ENCODE results near the gene FBXO47. TPM values are rescaled to one million over a fixed set of nuclear protein-coding genes. Genes with fewer than 3 reads are reported as not detected.

Gene FBXO47
- total RNA-seq, 4 donors from 2014 or later: not detected

DNA sequence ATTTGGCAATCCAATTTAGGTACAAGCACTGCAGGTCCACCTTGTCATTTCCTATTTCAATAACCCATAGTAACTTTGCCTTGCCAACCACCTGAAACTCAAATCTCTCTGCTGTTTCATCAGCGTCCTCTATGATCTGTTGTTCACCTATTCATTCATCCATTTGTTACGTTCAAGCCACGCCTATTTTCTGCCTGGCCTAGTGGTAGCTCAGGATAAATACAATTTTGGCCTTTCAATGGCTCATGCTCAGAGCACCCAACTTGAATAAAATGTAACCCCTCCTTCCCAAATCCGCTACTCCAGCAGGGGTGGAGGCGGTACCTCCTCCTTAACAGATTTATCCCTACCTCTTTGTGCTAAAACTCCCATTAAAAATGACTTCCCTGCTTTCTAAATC lies 3.6 kb upstream of the FBXO47 start:
- H3K4me3 ChIP-seq: no peak overlapping the region
- no peaks in the 10 kb centered on the region for H3K4me1 ChIP-seq
- no peak overlapping the region for H3K27ac ChIP-seq
- 85% methylated on average over 5 of the region's 5 CpGs for WGBS
- H3K27me3 ChIP-seq: no peaks in the 10 kb centered on the region
- TF ChIP-seq, protein P1, sequence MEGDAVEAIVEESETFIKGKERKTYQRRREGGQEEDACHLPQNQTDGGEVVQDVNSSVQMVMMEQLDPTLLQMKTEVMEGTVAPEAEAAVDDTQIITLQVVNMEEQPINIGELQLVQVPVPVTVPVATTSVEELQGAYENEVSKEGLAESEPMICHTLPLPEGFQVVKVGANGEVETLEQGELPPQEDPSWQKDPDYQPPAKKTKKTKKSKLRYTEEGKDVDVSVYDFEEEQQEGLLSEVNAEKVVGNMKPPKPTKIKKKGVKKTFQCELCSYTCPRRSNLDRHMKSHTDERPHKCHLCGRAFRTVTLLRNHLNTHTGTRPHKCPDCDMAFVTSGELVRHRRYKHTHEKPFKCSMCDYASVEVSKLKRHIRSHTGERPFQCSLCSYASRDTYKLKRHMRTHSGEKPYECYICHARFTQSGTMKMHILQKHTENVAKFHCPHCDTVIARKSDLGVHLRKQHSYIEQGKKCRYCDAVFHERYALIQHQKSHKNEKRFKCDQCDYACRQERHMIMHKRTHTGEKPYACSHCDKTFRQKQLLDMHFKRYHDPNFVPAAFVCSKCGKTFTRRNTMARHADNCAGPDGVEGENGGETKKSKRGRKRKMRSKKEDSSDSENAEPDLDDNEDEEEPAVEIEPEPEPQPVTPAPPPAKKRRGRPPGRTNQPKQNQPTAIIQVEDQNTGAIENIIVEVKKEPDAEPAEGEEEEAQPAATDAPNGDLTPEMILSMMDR (IDR thresholded peaks at IDR 0.05): no peak
- TF ChIP-seq POLR2A (IDR thresholded peaks at IDR 0.05) (no peak), POLR2AphosphoS5 (IDR thresholded peaks at IDR 0.05) (no peak), EP300 (IDR thresholded peaks at IDR 0.05) (no peak)
- H3K9me3 ChIP-seq: no peaks in the 10 kb centered on the region
- no peaks in the 10 kb centered on the region for H3K36me3 ChIP-seq
- DNase-seq (ENCODE audit: low spot score in 2 of 2): peak in 1 of 2 donors; percentile 16

DNA sequence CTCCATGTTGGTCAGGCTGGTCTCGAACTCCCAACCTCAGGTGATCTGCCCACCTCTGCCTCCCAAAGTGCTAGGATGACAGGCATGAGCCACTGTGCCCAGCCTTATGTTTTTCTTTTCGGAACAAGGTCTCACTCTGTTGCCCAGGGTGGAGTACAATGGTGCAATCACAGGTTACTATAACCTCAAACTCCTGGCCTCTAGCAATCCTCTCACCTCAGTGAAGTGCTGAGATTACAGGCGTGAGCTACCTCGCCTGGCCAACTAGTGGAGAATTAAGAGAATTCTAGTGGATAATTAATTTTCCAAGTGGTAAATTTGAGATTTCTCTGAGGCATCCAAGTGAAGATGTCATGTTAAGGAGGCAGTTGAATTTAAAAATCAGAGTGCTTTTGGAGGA lies 2.9 kb upstream of the FBXO47 start:
- no peak for TF ChIP-seq POLR2A (IDR thresholded peaks at IDR 0.05)
- no peak for TF ChIP-seq EP300 (IDR thresholded peaks at IDR 0.05)
- TF ChIP-seq POLR2AphosphoS5 (IDR thresholded peaks at IDR 0.05): no peak
- TF ChIP-seq, protein P1 (IDR thresholded peaks at IDR 0.05): no peak
- H3K27me3 ChIP-seq: no peaks in the 10 kb centered on the region
- DNase-seq (ENCODE audit: low spot score in 2 of 2): peak in 1 of 2 donors; percentile 11
- H3K27ac ChIP-seq: no peak overlapping the region
- H3K4me3 ChIP-seq: no peak overlapping the region
- no peaks in the 10 kb centered on the region for H3K36me3 ChIP-seq
- no peaks in the 10 kb centered on the region for H3K4me1 ChIP-seq
- WGBS: 64% methylated on average over 4 of the region's 4 CpGs
- H3K9me3 ChIP-seq: no peaks in the 10 kb centered on the region

DNA sequence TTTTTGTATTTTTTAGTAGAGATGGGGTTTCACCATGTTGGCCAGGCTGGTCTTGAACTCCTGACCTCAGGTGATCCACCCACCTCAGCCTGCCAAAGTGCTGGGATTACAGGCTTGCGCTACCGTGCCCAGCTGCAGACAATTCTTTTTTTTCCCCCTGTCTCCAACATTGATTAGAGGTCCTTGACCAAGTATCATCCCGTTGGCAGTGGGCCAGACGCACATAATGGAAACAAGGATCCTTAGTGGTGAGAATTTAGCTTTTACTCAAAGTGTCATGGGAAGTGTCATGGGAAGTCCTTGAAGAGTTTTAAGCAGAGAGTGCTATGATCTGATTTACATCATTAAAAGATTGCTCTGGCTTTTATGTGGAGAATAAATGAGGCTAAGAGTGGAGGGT lies 2.1 kb upstream of the FBXO47 start:
- no peak overlapping the region for H3K4me3 ChIP-seq
- WGBS: 70% methylated on average over 4 of the region's 4 CpGs
- DNase-seq (ENCODE audit: low spot score in 2 of 2): peak in 1 of 2 donors; percentile 63
- H3K9me3 ChIP-seq: no peaks in the 10 kb centered on the region
- H3K27ac ChIP-seq: no peak overlapping the region
- H3K4me1 ChIP-seq: no peaks in the 10 kb centered on the region
- no peaks in the 10 kb centered on the region for H3K36me3 ChIP-seq
- H3K27me3 ChIP-seq: no peaks in the 10 kb centered on the region
- TF ChIP-seq EP300 (IDR thresholded peaks at IDR 0.05) (no peak), POLR2AphosphoS5 (IDR thresholded peaks at IDR 0.05) (no peak), POLR2A (IDR thresholded peaks at IDR 0.05) (no peak)
- TF ChIP-seq, protein P1 (IDR thresholded peaks at IDR 0.05): no peak

DNA sequence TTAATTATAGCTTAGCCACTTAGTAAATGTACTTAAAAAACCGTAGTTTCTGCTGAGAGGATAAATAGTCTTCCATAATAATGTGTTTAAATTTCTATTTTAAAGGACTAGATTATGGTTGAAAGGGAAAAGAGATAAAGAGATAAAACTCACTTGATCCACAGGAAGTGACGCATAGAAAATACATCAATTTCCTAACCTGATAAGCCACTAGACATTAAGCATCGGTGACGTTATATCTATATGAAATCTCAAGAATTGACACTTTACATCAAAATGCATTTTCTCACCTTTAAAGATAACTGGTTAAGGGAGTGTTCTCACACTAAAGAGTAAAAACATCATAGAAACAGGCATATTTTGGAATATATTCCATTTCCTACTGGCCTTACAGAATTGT lies 5.8 kb downstream of the FBXO47 start:
- Histone ChIP-seq H3K27ac (no peak overlapping the region), H3K9me3 (no peaks in the 10 kb centered on the region), H3K4me1 (no peaks in the 10 kb centered on the region), H3K27me3 (no peaks in the 10 kb centered on the region), H3K36me3 (no peaks in the 10 kb centered on the region), H3K4me3 (no peak overlapping the region)
- TF ChIP-seq EP300 (IDR thresholded peaks at IDR 0.05) (no peak), POLR2AphosphoS5 (IDR thresholded peaks at IDR 0.05) (no peak), POLR2A (IDR thresholded peaks at IDR 0.05) (no peak)
- TF ChIP-seq, protein P1 (IDR thresholded peaks at IDR 0.05): no peak
- WGBS: 68% methylated on average over 4 of the region's 4 CpGs
- DNase-seq (ENCODE audit: low spot score in 2 of 2): no peak

DNA sequence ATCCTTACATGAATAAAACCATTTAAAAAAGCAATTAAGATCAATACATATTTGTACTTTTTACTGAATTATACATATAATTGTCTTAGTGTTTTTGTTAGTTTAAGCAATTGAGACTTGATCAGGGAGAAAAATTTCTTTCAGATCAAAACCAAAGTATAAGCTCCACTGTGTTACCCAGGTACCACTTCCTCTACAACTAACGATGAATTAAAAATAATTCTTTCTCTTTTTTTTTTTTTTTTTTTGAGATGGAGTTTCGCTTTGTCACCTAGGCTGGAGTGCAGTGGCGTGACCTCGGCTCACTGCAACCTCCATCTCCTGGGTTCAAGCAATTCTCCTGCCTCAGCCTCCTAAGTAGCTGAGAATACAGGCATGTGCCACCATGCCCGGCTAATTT lies 6.8 kb downstream of the FBXO47 start:
- H3K27me3 ChIP-seq: no peaks in the 10 kb centered on the region
- no peak overlapping the region for H3K27ac ChIP-seq
- no peaks in the 10 kb centered on the region for H3K4me1 ChIP-seq
- H3K36me3 ChIP-seq: no peaks in the 10 kb centered on the region
- 80% methylated on average over 5 of the region's 5 CpGs for WGBS
- no peak overlapping the region for H3K4me3 ChIP-seq
- TF ChIP-seq, protein P1 (IDR thresholded peaks at IDR 0.05): no peak
- no peak for TF ChIP-seq POLR2AphosphoS5 (IDR thresholded peaks at IDR 0.05)
- TF ChIP-seq EP300 (IDR thresholded peaks at IDR 0.05): no peak
- TF ChIP-seq POLR2A (IDR thresholded peaks at IDR 0.05): no peak
- H3K9me3 ChIP-seq: no peaks in the 10 kb centered on the region
- no peak for DNase-seq (ENCODE audit: low spot score in 2 of 2)
